HG03097 (cell line): ENCODE data around the gene ERFE.

Experiments used
- ATAC-seq: cut with Tn5 transposase; IDR thresholded peaks from one replicate; pipeline ENCODE4 v1.9.1; 2021; ENCODE audit not compliant: unreplicated experiment, low FRiP score

The ERFE gene

DNA sequence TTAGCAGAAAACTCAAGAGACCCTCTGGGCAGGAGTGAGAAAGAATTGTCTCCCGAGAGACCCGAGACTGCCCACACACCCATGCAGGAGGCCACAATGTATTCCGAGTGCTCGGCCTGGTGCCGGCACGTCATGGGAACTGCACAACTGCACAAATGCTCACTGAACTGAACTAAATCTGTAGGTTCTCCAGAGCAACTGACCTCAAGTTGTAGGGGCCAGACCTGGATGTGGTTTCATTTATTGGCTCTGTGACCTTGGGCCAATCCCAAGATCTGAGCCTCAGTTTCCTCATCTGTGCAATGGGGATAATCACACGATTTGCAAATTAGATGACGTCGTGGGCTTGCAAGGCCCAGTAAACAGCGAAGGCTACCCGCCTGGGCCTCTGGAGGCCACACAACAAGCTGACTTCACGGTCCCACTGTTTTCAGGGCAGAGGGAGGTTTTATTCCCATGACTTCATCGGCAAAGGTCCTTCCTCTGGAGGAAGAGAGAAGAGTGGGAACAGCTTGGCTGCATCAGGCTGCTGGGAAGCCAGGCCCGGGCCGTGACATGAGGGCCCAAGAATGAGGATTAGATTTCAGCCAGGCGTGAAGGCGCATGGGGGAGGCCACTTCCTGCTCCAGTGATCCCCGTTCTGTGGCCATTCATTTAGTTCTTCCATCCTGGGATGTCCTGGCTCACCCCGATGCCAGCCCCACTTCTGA, 3.6 kb upstream of the ERFE start:
- ATAC-seq, result no peak

DNA sequence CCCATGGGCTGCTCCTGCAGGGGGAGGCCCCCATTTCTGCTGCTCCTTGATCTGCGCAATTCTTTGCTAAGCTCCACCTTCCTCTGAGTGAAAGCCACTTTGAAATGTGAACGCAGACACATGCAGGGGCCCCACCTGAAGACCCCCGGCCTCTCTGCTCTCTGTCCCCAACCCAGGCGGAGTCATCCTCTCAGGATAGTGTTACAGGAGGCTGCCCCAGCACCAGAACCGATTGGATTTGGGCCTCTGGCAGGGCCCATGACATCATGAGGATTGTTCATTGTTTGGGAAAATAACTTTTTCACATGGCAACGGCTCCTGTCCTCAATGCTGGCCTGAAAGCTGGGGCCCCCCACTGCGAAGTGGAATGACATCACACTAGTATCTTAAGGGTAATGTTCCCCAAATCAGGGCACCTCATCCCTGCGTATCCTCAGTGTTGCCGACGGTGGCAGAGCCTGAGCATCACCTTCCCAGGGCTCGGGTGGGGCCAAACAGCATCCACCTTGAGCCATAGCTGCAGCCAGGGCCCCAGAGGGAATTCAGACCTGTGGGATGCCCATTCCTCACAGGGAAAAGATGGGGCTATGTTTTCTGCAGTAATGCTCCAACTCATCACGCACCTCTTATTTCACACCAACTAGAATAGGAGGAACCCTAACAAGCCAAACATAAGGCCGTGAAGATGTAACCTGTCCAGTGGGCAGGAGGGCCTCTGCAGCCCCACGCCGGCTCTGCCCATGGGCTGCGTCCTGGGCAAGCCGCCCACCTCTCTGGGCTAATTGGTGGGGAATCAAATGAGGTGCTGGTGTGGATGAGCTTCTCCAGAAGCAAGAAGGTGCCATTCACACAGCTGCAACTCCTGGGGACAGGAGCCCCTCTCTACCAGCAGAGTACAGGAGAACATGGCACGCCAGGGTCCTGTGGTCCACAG, 2.7 kb upstream of the ERFE start:
- ATAC-seq, result no peak

GRCh38 chr2:238157506-238158017, 1.2 kb upstream of the ERFE start:
- ATAC-seq, result no peak

DNA sequence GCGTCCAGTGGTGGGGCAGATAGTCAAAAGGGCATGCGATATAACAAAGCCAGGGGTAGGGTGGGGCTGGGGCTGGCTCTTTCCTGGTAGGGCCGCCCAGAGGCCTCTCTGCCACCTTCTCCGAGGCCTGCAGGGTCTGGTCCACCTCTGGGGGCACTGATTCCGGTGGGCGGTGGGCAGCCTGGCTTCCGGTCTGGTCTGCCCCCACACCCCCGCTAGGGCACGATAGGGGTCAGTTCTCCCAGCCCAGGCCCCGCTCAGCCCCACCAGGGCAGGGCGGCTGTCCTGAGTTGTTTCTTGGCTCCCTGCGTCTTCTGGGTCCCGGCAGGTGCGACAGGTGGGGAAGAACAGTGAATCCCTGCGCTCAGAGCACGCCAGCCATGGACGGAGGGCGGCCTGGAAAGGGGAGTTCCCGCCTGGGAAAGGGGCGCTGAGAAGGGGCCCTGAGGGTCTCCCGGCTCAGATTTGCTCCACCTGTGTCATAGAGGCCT, 707 bp upstream of the ERFE start:
- no peak for ATAC-seq

GRCh38 chr2:238159071-238159539, 335 bp downstream of the ERFE start:
- ATAC-seq, result no peak

DNA sequence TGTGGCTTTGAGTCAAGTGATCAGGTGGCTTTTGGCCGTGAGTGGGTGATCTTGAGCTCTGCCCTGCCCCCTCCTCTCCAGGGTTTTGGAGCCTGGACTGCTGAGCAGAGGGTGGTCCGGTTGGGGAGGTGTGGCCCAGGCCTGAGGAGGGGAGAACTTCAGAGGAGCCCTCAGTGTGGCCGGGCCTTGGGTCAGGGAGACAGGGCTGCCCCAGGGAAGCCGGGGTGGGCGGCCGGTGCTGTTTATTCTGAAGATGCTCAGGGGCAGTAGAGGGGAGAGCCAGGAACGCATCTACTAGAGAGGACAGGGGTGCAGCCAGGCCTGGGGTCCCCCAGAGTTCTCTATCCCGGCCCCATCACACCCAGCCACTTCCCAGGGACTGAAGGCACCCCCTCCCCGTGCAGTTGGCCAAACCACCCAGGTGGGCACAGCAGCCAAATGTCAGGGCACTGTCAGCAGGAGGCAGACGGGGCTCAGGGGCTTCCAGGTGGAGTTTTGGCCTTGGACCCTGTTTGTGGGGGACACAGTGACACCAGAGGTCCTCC, 963 bp downstream of the ERFE start:
- no peak for ATAC-seq

DNA sequence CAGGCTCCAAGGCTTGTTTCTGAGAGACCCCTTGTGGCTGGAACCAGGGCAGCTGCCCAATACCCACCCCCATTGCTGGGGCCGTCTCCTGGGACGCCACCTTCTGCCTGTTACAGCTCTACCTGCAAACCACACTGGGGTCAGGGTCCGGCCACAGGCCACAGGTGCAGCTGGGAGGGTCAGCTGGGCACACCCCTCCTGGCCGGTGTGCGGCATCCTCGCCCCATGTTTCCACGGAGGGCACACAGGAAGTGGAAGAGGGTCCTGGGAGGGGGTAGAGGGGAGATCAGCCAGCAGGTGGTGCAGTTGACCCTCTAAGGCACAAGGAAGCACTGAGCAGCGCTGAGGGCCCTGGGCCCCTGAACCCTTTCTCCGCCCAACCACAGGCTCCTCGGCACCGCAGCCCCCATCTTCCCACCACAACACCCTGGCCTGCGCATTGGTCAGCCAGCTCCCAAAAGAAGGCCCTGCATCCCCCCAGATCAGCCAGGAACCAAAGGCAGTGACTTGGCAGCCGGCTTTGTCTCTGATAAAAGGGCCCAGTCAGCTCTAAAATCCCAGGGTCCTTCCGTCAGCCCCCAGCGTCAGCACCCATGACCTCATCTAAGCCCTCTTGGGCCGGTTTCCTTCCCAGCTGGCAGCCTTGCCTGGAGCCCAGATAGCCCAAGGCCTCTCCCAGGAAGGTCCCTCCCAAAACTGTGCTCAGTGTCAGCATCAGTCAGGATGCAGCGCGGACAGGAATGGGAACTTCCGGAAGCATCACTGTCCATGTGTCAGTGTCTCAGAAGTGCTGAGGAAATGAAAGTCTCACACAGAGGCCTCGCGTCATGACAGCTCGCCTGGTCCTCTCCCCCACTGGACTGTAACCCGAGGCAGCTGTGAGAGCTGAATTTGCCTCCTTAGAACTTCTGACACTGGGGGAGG, 1.7 kb downstream of the ERFE start:
- no peak for ATAC-seq

DNA sequence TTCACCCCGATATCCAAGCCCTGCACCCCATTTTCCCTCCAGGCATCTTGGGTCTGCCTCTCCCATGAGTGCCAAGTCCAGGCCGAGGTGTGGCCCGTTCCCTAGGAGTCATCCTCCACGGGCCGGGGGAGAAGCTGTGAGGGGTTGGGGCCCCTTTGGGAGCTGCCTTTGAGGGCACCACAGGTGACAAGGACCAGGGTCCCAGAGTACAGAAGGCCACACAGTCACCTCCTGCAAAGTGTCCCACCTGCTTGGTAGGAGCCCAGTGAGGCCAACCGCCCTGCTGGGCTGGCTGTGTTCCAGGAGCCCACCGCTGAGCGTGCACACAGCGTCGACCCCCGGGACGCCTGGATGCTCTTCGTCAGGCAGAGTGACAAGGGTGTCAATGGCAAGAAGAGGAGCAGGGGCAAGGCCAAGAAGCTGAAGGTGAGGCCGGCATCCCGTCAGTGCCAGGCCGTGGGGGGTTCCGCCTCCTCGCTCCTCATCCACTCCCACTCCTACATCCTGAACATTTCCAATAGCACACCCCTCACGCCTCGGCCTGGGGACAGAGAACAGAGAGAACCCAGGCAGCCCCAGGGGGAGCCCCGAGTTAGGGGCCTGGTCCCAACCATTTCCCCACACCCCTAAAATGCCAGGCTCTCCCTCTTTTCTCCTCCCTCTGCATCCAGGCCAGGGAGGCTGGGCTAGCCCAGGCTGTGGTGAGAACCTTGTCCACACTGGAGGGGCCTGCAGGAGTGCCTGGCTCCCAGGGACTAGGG, 2.7 kb downstream of the ERFE start:
- ATAC-seq, result no peak

DNA sequence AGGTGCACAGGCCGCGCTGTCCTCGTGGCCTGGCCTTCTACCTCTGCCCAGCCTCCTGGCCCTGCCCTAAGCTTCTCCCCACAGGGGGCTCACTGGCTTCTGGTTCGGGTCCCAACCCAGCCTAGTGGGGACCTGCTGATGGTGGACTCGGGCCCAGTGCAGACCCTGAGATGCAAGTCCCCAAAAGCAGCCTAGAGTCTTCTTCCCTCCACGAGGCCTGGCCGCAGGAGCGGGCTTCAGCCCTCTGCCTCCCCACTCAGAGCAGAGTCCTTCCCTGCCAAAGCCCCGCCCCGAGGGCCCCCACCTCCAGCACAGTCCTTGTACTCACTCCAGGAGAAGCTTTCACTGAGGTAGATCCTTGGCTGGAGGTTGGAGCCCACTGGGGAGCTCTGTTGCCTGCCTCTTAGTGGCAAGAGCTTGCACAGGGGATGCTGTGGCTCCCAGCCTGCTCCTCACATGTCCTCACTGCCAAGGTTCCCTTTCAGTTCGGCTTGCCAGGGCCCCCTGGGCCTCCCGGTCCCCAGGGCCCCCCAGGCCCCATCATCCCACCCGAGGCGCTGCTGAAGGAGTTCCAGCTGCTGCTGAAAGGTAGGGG, 3.6 kb downstream of the ERFE start:
- no peak for ATAC-seq

GRCh38 chr2:238162846-238163441, 4.2 kb downstream of the ERFE start:
- no peak for ATAC-seq

DNA sequence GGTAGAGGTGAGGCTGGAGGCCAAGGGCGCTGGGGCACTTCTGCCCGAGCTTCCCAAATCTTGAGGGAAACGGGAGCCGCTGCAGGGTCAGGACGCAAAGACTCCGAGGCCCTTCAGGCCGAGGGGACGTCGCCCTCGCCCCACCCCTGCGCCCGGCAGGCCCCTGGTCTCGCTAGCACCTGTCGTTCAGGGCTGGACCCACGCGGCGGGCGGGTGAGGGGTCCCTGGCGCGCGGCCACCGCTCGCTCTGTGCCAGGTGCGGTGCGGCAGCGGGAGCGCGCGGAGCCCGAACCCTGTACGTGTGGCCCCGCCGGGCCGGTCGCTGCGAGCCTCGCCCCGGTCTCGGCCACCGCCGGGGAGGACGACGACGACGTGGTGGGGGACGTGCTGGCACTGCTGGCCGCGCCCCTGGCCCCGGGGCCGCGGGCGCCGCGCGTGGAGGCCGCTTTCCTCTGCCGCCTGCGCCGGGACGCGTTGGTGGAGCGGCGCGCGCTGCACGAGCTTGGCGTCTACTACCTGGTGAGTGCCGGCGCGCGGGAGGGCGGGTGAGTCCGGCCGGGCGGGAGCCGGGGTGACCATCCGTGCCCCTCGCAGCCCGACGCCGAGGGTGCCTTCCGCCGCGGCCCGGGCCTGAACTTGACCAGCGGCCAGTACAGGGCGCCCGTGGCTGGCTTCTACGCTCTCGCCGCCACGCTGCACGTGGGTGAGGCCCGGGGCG, 4.9 kb downstream of the ERFE start:
- ATAC-seq, result no peak

- no peak for ATAC-seq
Observed at GRCh38 chr2:238164906-238165287, 6.1 kb downstream of the ERFE start.

DNA sequence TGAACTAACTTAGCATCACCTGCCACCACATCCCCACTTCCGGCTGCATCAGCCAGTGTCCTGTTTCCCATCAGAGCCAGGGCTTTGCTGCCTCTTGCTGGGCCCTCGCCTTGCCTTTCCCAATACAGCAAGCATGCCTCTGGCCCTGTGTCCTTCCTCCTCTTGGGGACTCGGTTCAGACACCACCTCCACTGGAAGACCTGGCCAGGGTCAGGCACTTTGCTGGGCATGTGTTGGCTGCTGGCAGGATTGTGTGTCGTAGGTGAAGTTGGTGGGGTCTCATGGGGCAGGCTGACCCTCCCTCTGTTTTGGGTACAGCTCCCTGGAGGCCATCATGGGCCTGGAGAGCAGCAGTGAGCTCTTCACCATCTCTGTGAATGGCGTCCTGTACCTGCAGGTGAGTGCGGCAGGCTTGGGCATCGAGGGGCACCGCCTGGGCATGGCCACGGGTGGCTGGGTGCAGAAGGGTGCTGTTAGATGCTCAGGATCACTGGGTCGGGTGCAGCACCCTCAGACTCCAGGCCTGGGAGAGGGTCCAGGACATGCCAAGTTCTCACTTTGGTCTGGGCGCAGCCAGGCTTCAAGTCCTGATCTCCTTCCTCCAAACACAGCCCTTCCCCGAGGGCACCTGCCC, 6.6 kb downstream of the ERFE start:
- no peak for ATAC-seq

- no peak for ATAC-seq
Observed at GRCh38 chr2:238166391-238167343, 7.9 kb downstream of the ERFE start.

GRCh38 chr2:238167344-238167715, 8.6 kb downstream of the ERFE start:
- no peak for ATAC-seq

DNA sequence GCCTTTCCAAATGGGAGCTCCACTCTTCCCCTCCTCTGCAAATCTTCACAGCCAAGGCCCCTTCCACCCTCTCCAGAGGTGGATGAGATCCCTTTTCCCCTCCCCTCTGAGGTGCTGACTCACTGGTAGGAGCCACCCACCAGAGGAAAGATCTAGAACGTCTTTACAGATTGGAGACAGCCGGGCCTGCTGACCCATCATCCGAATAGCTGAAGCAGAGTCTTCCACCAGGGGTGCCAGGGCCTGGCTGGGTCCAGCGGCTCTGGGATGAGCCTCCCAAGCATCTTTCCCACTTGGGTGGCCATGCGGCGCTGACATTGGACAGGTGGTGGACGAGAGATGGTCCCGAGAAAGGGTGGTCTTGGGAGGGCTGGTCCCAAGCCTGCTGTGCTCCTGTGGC, 9.0 kb downstream of the ERFE start:
- ATAC-seq, result no peak
